ENCODE data around the gene ENPP4. TPM values are rescaled to one million over a fixed set of nuclear protein-coding genes. Genes with fewer than 3 reads are reported as not detected.

Gene ENPP4
- total RNA-seq, 1 experiment from 2014 or later, result 16.7 TPM

DNA sequence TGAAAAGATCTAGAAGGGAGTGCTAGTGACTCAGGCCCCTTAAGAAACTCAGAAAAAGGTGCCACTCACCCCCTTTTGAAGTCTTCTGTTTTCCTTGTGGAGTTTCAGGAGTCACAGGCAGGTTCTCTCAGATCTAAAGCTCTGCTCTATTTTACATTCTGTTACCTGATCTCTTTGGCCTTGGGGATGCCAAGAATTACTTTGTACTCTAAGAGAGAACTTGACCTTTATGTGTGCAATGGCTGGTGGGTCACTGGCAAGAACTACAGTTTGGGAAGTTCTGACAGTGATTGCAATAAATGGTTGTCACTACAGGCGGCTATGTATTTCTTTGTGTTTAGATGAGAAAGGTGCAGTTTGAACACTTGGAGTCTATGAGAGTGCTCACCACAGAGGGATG, 24.2 kb upstream of the ENPP4 start:
- no peak overlapping the region for H3K4me3 Mint-ChIP-seq (ENCODE audit: low read depth, unreplicated experiment)

DNA sequence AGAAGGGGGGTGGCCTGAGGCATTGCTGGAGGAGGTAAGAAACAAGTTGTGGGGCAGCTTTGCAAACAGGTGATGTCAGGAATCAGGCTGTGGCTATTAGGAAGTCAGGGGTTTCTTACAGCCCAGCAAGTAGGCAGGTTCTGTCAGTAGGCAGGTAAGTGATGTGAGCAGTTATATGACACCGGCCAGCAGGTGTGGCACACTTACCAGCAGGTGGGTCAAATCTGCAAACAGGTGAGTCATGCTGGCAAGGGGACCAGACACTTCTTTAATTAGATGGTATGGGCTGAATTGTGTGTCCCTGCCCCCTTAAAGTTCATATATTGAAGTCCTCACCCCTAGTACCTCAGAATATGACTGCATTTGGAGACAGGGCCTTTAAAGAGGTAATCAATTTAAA, 16.4 kb upstream of the ENPP4 start:
- CTCF ChIA-PET, result interaction anchor here (0.7 kb wide), 1 partner anchor 47 kb away, joined by 3 read pairs; no protein-coding TSS in a partner anchor
- Mint-ChIP-seq H3K9me3 (ENCODE audit: low read depth, unreplicated experiment) (peaks cover 3% of the 10 kb centered on the region), H3K27ac (ENCODE audit: unreplicated experiment) (no peak overlapping the region), H3K4me3 (ENCODE audit: low read depth, unreplicated experiment) (no peak overlapping the region), H3K27me3 (ENCODE audit: unreplicated experiment) (no peaks in the 10 kb centered on the region), H3K4me1 (ENCODE audit: low read depth, unreplicated experiment) (peaks cover 39% of the 10 kb centered on the region), H3K36me3 (ENCODE audit: insufficient read depth, unreplicated experiment) (no peaks in the 10 kb centered on the region)
- TF ChIP-seq, protein P1, sequence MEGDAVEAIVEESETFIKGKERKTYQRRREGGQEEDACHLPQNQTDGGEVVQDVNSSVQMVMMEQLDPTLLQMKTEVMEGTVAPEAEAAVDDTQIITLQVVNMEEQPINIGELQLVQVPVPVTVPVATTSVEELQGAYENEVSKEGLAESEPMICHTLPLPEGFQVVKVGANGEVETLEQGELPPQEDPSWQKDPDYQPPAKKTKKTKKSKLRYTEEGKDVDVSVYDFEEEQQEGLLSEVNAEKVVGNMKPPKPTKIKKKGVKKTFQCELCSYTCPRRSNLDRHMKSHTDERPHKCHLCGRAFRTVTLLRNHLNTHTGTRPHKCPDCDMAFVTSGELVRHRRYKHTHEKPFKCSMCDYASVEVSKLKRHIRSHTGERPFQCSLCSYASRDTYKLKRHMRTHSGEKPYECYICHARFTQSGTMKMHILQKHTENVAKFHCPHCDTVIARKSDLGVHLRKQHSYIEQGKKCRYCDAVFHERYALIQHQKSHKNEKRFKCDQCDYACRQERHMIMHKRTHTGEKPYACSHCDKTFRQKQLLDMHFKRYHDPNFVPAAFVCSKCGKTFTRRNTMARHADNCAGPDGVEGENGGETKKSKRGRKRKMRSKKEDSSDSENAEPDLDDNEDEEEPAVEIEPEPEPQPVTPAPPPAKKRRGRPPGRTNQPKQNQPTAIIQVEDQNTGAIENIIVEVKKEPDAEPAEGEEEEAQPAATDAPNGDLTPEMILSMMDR (IDR thresholded peaks at IDR 0.05; ENCODE audit: unreplicated experiment), result no peak
- BruUV-seq (replicated peaks), result no TSS peak
- intact Hi-C loops (cut with micrococcal nuclease; ENCODE audit: unreplicated experiment), result no loop called here
- DNase-seq, result peak; percentile 62

More for the DNA sequence above, 24.2 kb upstream of the ENPP4 start:
- DNase-seq, result no peak
- intact Hi-C loops (cut with micrococcal nuclease; ENCODE audit: unreplicated experiment), result no loop called here
- TF ChIP-seq, protein P1 (IDR thresholded peaks at IDR 0.05; ENCODE audit: unreplicated experiment), result no peak
- no peaks in the 10 kb centered on the region for H3K27me3 Mint-ChIP-seq (ENCODE audit: unreplicated experiment)
- no peaks in the 10 kb centered on the region for H3K4me1 Mint-ChIP-seq (ENCODE audit: low read depth, unreplicated experiment)
- no TSS peak for BruUV-seq (replicated peaks)
- CTCF ChIA-PET, result no interaction called here
- peaks cover 3% of the 10 kb centered on the region for H3K9me3 Mint-ChIP-seq (ENCODE audit: low read depth, unreplicated experiment)
- no peak overlapping the region for H3K27ac Mint-ChIP-seq (ENCODE audit: unreplicated experiment)
- H3K36me3 Mint-ChIP-seq (ENCODE audit: insufficient read depth, unreplicated experiment), result no peaks in the 10 kb centered on the region

DNA sequence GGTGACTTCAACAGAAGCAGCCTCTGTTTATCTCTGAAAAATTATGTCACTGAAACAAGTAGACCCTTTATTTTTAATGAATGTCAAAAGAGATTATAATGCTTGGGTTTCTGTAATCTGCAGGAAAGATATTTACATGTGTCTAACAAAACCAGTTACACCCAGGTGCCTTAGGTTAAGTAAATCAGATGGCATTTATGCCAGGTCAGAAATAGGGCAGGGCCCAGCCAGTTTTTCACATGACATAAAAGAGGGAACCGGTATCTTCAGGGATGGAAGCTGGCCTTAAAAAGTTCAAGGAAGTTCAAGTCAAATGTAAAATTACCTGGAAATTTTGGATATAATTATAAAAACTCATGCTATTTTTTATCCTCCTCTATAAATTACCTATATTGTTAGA, 14.2 kb upstream of the ENPP4 start:
- Mint-ChIP-seq H3K27ac (ENCODE audit: unreplicated experiment) (no peak overlapping the region), H3K9me3 (ENCODE audit: low read depth, unreplicated experiment) (no peaks in the 10 kb centered on the region), H3K27me3 (ENCODE audit: unreplicated experiment) (no peaks in the 10 kb centered on the region), H3K4me3 (ENCODE audit: low read depth, unreplicated experiment) (no peak overlapping the region), H3K36me3 (ENCODE audit: insufficient read depth, unreplicated experiment) (no peaks in the 10 kb centered on the region), H3K4me1 (ENCODE audit: low read depth, unreplicated experiment) (peaks cover 47% of the 10 kb centered on the region)
- intact Hi-C loops (cut with micrococcal nuclease; ENCODE audit: unreplicated experiment), result no loop called here
- no peak for DNase-seq
- no TSS peak for BruUV-seq (replicated peaks)
- CTCF ChIA-PET, result no interaction called here
- TF ChIP-seq, protein P1 (IDR thresholded peaks at IDR 0.05; ENCODE audit: unreplicated experiment), result no peak

DNA sequence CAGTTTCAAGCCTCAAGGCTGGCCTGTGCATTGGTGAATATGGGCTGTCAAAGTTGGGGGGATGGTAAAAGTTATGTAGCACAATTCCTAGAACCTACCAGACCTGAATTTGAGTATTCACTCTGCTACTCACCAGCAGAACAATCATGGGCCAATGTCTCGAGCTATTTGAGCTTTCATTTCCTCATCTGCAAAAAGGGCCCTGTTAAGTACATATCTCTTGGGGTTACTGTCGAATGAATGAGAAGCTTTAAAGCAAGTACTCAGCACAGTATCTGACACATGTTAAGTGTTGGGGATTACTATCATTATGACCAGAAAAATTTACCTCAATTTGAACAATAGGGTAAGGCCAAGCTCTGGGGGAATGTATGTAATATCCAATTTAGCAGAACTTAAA, 13.5 kb upstream of the ENPP4 start:
- TF ChIP-seq, protein P1 (IDR thresholded peaks at IDR 0.05; ENCODE audit: unreplicated experiment), result no peak
- intact Hi-C loops (cut with micrococcal nuclease; ENCODE audit: unreplicated experiment), result no loop called here
- Mint-ChIP-seq H3K27ac (ENCODE audit: unreplicated experiment) (no peak overlapping the region), H3K4me1 (ENCODE audit: low read depth, unreplicated experiment) (peaks cover 47% of the 10 kb centered on the region), H3K9me3 (ENCODE audit: low read depth, unreplicated experiment) (no peaks in the 10 kb centered on the region), H3K4me3 (ENCODE audit: low read depth, unreplicated experiment) (no peak overlapping the region), H3K36me3 (ENCODE audit: insufficient read depth, unreplicated experiment) (no peaks in the 10 kb centered on the region), H3K27me3 (ENCODE audit: unreplicated experiment) (no peaks in the 10 kb centered on the region)
- BruUV-seq (replicated peaks), result no TSS peak
- DNase-seq, result no peak
- CTCF ChIA-PET, result no interaction called here
